SKM-1 (cell line): ENCODE measurements around the gene CLCA1.

Source experiments
- DNase-seq: peaks from one replicate; lab custom pipeline; 2025; ENCODE audit not compliant: unreplicated experiment; lab: John Stamatoyannopoulos, UW

CLCA1 gene

DNA sequence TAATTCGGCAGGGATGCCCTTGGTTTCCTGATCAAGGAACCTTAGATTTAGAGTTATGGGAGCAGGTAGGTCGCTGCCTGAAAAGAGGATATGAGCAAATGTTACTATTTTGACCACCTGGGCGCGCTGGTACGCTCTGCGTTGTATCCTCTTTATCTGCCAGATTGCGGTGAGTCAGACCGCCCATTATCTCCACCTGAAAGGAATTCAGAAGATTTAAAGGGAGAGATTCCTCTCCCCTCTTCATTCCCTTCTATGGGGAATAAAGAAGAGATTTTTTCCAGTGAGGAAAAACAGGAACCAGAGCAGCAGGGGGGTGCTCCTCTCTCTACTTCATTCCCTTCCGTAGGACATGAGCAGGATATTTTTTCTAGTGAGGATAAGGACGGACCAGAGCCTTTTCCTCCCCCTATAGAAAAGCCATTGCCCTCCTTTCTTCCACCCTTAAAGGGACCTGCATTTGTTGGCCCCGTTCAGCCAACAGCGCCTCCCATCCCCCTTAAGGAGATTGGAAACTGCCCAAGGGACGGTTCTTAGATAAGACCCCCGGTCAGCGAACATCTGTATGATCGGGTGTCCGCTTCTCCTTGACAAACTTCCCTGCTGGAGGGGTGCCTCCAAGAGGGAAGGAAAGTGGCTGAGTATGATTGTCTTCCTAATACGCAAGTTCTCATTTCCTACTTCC is 34.1 kb downstream of the CLCA1 start:
- DNase-seq = no peak

DNA sequence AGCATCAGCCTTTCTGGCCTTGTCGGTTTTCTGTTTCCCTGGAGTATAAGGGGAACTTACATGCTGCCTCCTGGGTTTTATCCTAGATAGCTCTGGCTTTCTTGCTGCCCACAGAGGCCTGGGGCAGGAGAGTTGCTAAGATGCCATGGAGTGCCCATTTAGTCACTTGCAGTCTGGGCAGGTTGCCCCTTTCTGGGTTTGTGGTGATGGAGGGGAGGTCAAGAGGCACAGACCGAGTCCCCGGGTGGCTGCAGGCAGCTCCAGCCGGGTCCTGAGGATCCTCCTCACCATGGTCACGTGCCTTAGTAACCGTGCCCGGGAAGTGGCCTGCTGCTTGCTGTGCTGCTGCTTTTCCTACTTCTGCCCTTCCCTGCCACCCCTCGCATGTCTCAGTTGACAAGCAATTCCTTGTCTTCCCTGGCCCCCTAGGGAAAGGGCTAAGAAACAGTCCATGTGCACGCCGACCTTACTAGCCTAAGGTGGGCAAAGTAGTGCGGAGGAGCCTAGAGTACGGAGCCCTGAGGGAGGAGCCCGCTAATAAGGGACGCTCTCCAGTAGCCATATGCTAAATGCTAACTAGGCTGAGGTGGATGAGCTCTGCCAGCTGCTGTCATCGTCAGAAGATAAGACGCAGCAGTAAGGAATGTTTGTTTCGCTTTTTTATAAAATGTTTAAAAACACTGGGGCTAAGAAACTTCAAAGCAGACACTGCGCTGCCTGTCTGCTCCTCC is 34.8 kb downstream of the CLCA1 start:
- no peak for DNase-seq

- no peak for DNase-seq
These were observed 35.4 kb downstream of the CLCA1 start for GRCh38 chr1:86504137-86504479.

DNA sequence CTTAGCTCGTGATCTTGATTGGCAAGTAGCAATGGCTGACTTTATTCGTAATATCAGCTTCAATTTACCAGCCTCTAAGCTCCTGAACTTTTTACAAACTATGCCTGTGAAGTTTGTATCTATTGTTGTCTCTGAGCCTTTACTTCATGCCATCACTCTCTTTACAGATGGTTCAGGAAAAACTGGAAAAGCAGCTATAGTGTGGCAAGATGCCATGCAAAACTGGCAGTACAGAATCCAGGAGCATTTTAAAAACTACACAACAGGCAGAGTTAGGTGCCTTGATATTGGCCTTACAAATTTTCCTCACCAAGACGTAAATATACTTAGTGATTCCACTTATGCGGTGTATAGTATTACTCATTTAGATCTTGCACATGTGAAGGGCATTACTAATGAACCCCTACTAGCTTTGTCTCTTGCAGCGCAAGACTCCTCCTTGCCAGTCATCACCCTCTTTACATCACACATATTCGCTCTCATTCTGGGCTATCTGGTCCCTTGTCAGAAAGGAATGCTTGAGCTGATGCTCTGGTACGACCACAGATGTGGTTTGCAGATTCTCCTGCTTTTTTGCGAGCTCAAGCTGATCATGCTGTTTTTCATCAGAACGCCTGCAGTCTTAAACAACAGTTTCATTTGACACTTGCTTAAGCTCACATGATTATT is 36.3 kb downstream of the CLCA1 start:
- no peak for DNase-seq

GRCh38 chr1:86505564-86505902 is 36.8 kb downstream of the CLCA1 start:
- DNase-seq = no peak

- no peak for DNase-seq
These were observed 39.3 kb downstream of the CLCA1 start for GRCh38 chr1:86507935-86508582.

DNA sequence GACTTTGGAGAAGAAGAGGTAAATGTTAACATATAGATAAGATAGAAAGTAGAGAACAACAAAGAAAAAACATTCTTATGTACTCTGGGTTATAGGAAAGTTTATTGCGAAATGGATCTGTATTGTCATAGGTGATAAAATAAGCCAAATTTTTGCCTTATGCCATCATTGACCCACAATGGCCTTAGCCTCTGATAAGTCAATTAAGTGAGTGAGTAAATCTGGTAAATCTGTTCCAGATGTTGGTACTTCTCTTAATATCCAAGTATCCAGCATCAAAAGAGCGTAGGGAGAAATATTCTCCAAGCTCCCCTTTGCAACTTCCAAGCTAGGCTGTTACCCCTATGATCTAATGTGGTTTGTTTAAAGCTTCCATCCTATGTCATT is 39.8 kb downstream of the CLCA1 start:
- no peak for DNase-seq

DNA sequence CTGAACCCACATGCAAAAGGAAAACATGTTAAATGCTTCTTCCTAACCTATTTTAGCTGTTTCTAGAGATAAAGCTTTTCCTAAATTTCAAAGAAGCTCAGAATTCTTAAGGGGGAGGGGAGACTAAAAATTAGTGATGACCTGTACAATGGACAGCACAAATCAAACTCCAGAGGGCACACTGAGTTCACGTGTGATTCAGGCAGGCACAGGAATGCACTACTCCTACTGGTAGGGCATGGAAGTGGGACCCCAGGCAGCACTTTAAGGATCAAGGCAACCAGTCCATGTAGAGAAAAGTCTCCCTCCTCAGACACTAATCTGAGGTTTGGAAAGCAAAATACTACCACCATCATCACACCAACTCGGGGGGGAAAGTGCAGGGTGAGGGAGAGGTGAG is 46.9 kb downstream of the CLCA1 start:
- no peak for DNase-seq

GRCh38 chr1:86516335-86516734 is 47.6 kb downstream of the CLCA1 start:
- DNase-seq = no peak

DNA sequence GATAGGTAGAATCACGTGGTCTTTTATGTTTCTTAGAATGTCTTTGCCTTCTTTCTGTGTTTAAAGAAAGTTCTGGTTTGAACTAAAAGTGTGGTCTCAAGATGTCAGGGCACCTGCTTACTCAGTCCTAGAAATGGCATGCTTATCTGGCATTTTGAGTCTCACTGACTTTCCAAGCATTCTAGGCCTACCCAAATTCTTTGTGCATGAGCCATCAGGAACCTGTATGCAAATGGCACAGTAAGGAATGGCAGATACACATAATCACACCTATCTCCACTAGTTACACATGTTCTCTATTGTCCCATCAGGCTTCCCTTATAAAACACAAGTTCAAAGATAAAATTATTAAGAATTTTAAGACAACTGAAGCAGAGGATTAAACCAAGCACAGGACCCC is 48.6 kb downstream of the CLCA1 start:
- no peak for DNase-seq

GRCh38 chr1:86520789-86521521 is 52.2 kb downstream of the CLCA1 start:
- DNase-seq = no peak

GRCh38 chr1:86521522-86521891 is 52.8 kb downstream of the CLCA1 start:
- DNase-seq = no peak

- no peak for DNase-seq
These were observed 53.5 kb downstream of the CLCA1 start for GRCh38 chr1:86522240-86522639.

GRCh38 chr1:86523670-86524354 is 55.1 kb downstream of the CLCA1 start:
- DNase-seq = no peak

- DNase-seq = no peak
These were observed 58.6 kb downstream of the CLCA1 start for GRCh38 chr1:86527306-86527705.

- DNase-seq = no peak
These were observed 61.6 kb downstream of the CLCA1 start for GRCh38 chr1:86530211-86530845.

DNA sequence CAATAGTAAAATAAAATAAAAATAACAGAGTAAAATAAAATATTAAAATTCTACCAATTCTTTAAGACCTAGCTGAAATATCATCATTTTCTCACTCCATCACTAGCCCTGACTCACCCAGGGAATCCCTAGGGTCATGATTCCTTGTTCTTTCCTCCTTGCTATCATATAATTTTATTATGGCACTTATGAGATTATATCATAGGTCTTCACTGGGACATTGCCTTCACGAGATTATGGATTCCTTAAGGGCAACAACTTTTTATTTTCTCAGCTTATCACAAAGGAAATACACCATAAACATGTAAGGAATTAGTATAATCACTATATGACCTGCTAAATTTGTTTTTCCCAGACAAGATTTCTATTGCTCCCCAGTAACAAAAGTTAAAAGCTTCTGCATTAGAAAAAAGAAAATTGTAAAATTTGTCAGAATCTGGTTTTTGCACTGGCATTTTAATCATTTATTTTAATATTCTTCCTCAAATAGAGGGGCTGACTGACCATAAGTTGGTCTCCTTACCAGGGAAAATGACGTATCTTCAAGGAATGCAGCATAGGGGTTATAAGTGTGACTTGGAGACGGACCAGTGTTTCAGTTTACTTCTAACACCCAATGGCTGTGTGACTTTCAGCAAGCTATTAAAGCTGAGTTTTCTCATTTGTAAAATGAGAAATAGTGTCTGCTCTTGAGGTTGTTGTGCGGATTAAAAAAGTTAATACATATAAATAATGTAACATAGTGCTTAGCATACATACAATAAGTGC is 69.4 kb downstream of the CLCA1 start:
- no peak for DNase-seq

DNA sequence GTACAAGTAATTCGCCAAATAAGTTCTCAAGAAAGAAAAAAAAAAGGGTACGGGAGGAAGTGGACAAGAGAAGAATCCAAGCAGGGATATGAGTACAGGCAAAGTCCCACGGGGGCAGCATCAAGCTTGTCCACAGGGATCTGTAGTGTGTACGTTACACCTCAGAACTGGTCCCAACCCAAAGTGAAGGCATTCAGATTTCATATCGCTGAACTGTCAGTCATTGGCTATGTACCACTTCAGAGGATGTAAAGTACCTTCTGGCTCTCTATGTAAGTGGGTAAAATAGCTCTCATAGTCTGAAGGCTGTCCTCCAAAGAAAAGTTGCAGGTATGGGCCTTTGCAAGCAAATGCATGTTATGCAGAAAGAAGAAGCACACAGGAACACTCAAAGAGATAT is 70.0 kb downstream of the CLCA1 start:
- DNase-seq = no peak

DNA sequence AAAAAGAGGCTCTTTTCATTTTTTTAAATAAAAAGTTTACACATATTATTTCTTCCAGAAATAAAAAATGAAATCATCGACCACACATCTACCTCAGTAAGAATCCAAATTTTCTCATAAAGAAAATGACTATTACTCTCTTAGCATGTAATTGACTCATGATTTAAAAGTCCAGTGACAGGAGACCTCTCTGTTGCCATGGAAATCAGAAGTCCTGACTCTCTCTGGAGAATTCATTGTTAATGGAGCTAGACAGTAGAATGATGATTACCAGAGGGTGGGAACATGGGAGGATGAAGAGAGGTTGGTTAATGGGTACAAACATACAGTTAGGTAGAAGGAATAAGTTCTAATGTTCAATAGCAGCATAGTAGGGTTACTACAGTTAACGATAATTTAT is 73.1 kb downstream of the CLCA1 start:
- DNase-seq = no peak

- DNase-seq = no peak
These were observed 73.9 kb downstream of the CLCA1 start for GRCh38 chr1:86542631-86543030.
